GM21737 (cell line): ENCODE results near the gene PNPLA5.

Experiments
- ATAC-seq: cut with Tn5 transposase; IDR thresholded peaks from one replicate; pipeline ENCODE4 v1.9.1; 2021; ENCODE audit warnings: mild to moderate bottlenecking, moderate library complexity; ENCODE audit not compliant: unreplicated experiment

Gene PNPLA5

GRCh38 chr22:43901976-43902643 is 10.3 kb upstream of the PNPLA5 start:
- no peak for ATAC-seq

- ATAC-seq = no peak
Observed at GRCh38 chr22:43900206-43900605, 8.4 kb upstream of the PNPLA5 start.

- ATAC-seq = no peak
Observed at GRCh38 chr22:43897751-43898261, 6.0 kb upstream of the PNPLA5 start.

- no peak for ATAC-seq
Observed at GRCh38 chr22:43895986-43896645, 4.3 kb upstream of the PNPLA5 start.

- ATAC-seq = no peak
Observed at GRCh38 chr22:43894122-43894521, 2.3 kb upstream of the PNPLA5 start.

GRCh38 chr22:43893266-43893665 is 1.5 kb upstream of the PNPLA5 start:
- no peak for ATAC-seq

GRCh38 chr22:43892183-43892894 is 526 bp upstream of the PNPLA5 start:
- no peak for ATAC-seq

GRCh38 chr22:43890901-43891331 is 897 bp downstream of the PNPLA5 start:
- no peak for ATAC-seq

- no peak for ATAC-seq
Observed at GRCh38 chr22:43889860-43890253, 2.0 kb downstream of the PNPLA5 start.

GRCh38 chr22:43889201-43889859 is 2.5 kb downstream of the PNPLA5 start:
- no peak for ATAC-seq

- ATAC-seq = no peak
Observed at GRCh38 chr22:43888740-43889139, 3.1 kb downstream of the PNPLA5 start.

- ATAC-seq = no peak
Observed at GRCh38 chr22:43887391-43887790, 4.4 kb downstream of the PNPLA5 start.

GRCh38 chr22:43886231-43886630 is 5.6 kb downstream of the PNPLA5 start:
- ATAC-seq = no peak

- ATAC-seq = no peak
Observed at GRCh38 chr22:43885786-43886185, 6.0 kb downstream of the PNPLA5 start.

GRCh38 chr22:43885319-43885671 is 6.5 kb downstream of the PNPLA5 start:
- no peak for ATAC-seq

GRCh38 chr22:43884600-43885318 is 7.1 kb downstream of the PNPLA5 start:
- no peak for ATAC-seq

GRCh38 chr22:43883719-43884415 is 7.9 kb downstream of the PNPLA5 start:
- no peak for ATAC-seq

- ATAC-seq = no peak
Observed at GRCh38 chr22:43883012-43883661, 8.7 kb downstream of the PNPLA5 start.

- no peak for ATAC-seq
Observed at GRCh38 chr22:43882122-43882767, 9.6 kb downstream of the PNPLA5 start.
